ENCODE data around the gene SLC43A1. TPM values are rescaled to one million over a fixed set of nuclear protein-coding genes. Genes with fewer than 3 reads are reported as not detected.

Gene SLC43A1
- total RNA-seq, 1 donor from 2014 or later: 1.3 TPM

DNA sequence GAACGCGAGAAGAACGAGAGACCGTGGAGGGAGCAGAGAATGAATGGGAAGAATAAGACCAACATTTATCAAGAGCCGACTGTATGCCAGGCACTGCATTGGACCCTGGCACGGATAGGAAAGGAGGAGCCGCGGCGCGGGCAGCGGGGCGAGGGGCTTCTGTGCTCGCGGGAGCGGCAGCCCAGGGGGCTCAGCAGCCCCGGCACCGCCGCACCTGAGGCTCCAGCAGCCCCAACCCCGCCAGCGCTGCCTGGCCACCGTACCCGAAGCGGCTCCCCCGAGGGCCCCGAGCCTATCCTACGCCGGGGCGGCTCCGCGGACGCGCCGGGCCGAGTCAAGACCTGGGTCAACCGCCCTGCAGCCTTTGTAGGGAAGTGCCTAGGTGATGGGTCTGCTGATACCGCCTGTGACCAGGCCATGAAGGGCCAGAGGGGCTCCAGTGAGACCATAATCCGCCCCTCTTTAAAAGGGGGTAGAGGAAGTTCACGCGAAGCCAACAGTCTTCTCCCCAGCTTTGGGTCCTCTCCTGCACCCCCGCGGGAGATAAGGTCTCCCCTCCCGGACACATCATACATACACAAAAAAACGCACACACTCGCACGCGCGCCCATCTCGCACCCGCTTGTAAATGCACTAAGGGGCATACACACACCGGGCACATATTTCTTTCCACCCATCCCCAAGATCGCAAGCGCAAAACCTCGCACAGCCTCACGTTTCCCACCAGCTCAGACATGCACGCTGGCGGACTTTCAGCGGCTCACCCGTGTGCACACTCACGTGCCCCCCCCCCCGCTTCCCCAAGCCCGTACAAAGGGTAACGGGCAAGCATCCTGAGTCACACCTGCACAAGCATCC, 56.1 kb downstream of the SLC43A1 start:
- no peak for FAIRE-seq
- TF ChIP-seq, protein P1, sequence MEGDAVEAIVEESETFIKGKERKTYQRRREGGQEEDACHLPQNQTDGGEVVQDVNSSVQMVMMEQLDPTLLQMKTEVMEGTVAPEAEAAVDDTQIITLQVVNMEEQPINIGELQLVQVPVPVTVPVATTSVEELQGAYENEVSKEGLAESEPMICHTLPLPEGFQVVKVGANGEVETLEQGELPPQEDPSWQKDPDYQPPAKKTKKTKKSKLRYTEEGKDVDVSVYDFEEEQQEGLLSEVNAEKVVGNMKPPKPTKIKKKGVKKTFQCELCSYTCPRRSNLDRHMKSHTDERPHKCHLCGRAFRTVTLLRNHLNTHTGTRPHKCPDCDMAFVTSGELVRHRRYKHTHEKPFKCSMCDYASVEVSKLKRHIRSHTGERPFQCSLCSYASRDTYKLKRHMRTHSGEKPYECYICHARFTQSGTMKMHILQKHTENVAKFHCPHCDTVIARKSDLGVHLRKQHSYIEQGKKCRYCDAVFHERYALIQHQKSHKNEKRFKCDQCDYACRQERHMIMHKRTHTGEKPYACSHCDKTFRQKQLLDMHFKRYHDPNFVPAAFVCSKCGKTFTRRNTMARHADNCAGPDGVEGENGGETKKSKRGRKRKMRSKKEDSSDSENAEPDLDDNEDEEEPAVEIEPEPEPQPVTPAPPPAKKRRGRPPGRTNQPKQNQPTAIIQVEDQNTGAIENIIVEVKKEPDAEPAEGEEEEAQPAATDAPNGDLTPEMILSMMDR (IDR thresholded peaks at IDR 0.05; ENCODE audit: insufficient read depth, low read length, severe bottlenecking): no peak
- H3K36me3 ChIP-seq (ENCODE audit: control insufficient read depth, insufficient read depth, low read length): no peaks in the 10 kb centered on the region
- no peak for DNase-seq (ENCODE audit: low read depth)
- H3K4me3 ChIP-seq (ENCODE audit: low read depth, low read length): no peak overlapping the region
- peaks cover 37% of the 10 kb centered on the region for H3K27me3 ChIP-seq (ENCODE audit: control insufficient read depth, insufficient read depth, low read length)

DNA sequence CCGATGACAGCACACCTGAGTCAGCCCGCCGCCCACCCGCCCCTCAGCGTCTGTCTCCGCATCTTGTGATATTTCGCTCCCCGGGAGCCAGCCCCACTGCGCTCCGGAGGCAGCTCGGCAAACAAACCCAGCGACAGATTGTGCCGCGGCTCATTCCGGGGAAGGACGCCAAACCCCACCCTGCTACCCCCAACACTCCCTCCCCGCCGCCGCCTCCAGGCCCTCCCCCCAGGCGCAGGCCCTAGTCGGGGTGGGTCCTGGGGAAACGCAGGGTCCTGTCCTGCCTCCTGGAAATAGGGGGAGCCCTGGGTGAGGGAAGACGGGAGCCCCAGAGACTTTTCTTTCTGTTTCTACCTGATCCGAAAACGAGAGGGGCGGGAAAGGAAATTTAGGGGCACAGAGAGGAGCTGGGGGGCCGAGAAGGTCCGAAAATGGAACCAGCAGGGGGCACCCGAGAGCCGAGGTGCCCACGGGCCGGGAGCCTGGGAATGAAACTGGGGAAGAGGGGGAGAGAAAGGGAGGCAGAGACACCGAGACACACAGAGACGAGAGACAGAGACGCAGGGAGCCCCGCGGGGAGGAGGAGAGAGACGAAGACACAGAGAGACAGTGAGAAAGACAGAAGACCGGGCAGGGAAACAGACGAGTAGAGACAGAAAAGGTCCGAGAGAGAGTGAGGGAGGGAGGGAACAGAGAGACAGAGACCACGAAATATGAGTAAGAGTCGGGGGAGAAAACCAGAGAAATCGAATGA, 56.9 kb downstream of the SLC43A1 start:
- no peak for DNase-seq (ENCODE audit: low read depth)
- peaks cover 37% of the 10 kb centered on the region for H3K27me3 ChIP-seq (ENCODE audit: control insufficient read depth, insufficient read depth, low read length)
- H3K4me3 ChIP-seq (ENCODE audit: low read depth, low read length): peak overlapping the region; percentile 16
- TF ChIP-seq, protein P1 (IDR thresholded peaks at IDR 0.05; ENCODE audit: insufficient read depth, low read length, severe bottlenecking): peak; percentile 77
- H3K36me3 ChIP-seq (ENCODE audit: control insufficient read depth, insufficient read depth, low read length): no peaks in the 10 kb centered on the region
- no peak for FAIRE-seq

DNA sequence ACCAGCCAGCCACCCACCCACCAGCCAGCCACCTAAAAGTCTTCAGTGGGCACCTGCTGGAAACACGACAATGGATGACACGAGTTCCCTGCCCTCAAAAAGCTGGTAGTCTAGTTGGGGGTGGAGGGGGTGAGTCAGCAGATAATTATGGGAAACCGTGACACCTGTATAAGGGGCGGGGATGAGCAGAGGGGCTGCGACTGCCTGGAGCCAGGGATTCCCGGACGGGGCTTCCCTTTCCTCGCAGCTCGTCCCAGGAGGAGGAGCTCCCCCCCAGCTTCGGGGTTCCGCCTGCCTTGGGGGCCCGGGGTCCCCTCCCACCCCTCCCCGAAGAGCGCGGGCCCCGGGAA, 57.5 kb downstream of the SLC43A1 start:
- FAIRE-seq (no peak), DNase-seq (ENCODE audit: low read depth) (no peak)
- TF ChIP-seq, protein P1 (IDR thresholded peaks at IDR 0.05; ENCODE audit: insufficient read depth, low read length, severe bottlenecking): no peak
- peak overlapping the region; percentile 1 for H3K4me3 ChIP-seq (ENCODE audit: low read depth, low read length)
- no peaks in the 10 kb centered on the region for H3K36me3 ChIP-seq (ENCODE audit: control insufficient read depth, insufficient read depth, low read length)
- peaks cover 33% of the 10 kb centered on the region for H3K27me3 ChIP-seq (ENCODE audit: control insufficient read depth, insufficient read depth, low read length)

DNA sequence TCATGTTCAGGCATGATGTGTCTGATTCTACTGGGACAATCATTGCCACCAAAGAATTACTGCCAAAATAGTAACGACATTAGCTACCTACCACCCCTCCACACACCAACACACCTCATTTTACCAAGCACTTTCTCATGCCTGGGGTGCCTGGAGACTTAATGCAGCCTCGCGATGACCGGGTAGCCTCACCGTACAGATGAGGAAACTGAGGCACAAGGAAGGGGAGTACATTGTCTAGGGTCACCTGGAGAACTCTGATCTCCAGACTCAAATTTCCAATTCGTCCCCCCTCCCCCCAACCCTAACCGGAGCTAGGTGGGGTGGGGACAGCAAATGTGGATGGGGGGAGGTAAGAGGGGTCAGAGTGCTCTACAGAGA, 57.9 kb downstream of the SLC43A1 start:
- Histone ChIP-seq H3K4me3 (ENCODE audit: low read depth, low read length) (no peak overlapping the region), H3K27me3 (ENCODE audit: control insufficient read depth, insufficient read depth, low read length) (peaks cover 30% of the 10 kb centered on the region)
- FAIRE-seq: no peak

DNA sequence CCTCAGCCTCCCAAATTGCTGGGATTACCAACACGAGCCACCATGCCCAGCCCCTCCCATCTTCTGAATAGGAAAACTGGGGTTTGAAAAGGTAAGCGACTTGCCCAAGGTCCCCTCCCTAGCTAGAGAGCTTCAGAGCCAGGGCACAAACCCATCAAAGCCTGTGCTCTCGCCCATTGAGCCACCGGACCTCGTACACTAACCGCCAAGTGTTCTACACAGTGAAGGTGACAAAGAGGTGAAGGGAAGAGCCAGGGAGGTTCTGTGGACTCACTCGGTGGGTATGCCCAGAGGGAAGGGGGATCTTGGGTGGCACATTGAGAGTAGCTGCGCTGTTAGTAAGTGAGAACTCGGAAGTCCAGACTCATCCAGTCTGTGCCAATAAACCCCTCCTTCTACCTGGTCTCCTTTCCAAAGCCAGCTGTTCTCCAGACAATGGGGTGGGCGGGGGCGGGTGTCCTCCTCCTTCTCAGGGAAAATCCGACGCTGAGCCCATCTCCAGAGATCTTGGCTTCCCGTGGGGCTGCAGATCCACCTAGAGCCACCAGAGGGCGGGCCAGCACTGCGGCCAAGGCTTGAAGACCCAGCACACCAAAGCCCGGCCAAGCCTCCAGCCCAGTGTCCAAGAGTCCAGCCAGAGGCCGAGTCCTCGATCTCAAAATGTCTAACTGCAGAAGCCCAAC, 58.4 kb downstream of the SLC43A1 start:
- no peaks in the 10 kb centered on the region for H3K36me3 ChIP-seq (ENCODE audit: control insufficient read depth, insufficient read depth, low read length)
- DNase-seq (ENCODE audit: low read depth) (peak; percentile 52), FAIRE-seq (peak; percentile 70)
- H3K27me3 ChIP-seq (ENCODE audit: control insufficient read depth, insufficient read depth, low read length): peaks cover 30% of the 10 kb centered on the region
- H3K4me3 ChIP-seq (ENCODE audit: low read depth, low read length): no peak overlapping the region
- TF ChIP-seq, protein P1 (IDR thresholded peaks at IDR 0.05; ENCODE audit: insufficient read depth, low read length, severe bottlenecking): peak; percentile 99

More for the DNA sequence above, 57.9 kb downstream of the SLC43A1 start:
- TF ChIP-seq, protein P1 (IDR thresholded peaks at IDR 0.05; ENCODE audit: insufficient read depth, low read length, severe bottlenecking): no peak
- DNase-seq (ENCODE audit: low read depth): no peak
- no peaks in the 10 kb centered on the region for H3K36me3 ChIP-seq (ENCODE audit: control insufficient read depth, insufficient read depth, low read length)
